Inflammatory macrophage treated with lipopolysaccharide for 4 hours (primary cell): ENCODE data around the gene CHRM3.
A peak's percentile ranks its signal among the peaks of the same experiment; 100 is the strongest.
"Not testable (repeated sequence)": the region's sequence is repeated elsewhere in the genome, so short reads cannot be mapped to it uniquely, and the experiment has no call there.

Experiments used
- DNase-seq: peaks from one replicate; pipeline ENCODE4 v3.0.0-alpha.2; 2020

Gene CHRM3

DNA sequence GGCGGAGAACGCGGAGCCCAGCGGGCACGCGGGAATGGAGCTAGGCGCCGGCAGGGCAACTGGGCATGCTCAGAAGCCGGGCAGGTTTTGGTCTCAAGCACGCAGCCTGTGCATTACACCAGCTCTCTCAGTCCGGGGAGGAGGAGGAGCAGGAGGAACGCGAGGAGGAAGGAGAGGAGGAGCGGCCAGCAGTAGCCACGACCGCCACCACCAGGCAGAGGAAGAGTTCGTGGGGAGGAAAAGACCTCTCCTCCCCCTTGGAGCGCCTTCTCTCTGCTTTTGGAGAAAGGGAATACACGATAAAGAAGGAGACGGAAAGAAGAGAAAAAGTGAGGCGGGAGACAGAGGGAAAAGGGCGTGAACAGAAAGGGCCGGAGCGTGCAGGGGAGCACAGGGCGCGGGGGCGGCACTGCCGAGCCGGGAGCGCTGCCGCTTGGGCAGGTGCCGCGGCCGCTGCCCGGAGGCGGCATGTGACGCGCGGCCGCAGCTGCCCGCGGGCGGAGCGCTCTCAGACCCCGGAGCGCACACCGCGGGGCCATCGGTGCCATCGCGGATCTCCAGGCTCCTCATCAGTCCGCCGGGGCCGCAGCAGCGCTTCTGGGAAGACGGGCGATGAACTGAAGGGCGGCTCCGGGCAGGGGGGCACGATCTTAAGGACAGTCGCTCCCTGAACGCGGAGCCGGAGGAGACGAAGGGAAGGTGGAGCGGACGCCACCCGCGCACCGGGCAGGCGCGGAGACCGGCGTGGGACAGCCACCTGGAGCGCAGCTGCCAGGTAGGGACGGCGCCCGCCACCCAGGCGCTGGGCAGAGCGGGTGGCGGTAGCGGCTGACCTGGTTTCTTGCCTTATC is at the start of gene CHRM3:
Gene CHRM3, plus strand, starts transcription at position 116 of the 851 bp plus-strand sequence. CDS start 520,884 bp downstream, outside the sequence.
- peak; percentile 48 for DNase-seq

DNA sequence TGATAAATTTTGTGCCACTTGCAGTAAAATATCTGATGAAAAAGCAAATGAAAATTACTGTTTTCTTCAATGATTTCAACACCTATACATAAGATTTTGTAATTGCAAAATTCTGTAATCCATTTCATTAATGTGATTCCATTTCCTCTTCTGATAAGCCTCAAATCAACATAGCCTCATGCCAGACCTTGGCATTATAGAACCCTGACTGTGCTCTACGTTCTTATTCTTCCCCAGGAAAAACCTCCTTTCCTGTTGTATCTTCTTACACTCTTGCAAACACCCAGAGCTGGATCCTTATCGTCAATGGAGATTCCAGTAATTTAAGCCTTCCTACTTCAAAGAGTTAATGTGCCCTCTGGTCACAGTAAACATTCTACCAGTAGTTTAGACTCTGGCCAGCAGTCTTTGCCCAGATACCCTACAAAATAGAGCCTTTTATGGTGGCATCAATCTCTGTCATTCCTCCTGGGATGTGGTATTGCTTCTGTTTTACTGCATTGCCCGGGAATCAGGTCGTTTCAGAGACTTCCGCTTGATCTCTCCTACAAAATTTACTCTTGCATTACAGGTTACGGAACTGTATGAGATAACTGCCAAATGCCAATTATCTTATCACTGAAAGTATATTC is 48.5 kb upstream of the CHRM3 start:
- no peak for DNase-seq

DNA sequence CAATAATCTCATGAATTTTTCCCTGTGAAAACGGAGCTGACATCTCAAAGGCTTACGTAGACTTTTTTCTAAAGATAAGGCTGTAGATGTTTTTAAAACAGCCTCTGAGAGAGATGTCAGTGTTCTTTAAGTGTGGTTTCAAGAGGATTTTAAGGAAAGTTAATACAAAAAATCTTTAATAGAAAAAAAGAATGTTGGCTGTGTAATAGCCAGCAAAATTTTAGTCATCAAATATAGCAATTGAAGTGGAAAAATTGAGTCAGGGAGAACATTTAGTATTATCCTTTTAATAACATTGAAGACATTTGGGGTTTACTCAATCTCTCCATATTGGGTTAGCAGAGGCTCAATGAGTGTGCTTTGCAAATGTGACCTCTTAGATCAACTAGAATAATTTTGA is 38.6 kb upstream of the CHRM3 start:
- no peak for DNase-seq

DNA sequence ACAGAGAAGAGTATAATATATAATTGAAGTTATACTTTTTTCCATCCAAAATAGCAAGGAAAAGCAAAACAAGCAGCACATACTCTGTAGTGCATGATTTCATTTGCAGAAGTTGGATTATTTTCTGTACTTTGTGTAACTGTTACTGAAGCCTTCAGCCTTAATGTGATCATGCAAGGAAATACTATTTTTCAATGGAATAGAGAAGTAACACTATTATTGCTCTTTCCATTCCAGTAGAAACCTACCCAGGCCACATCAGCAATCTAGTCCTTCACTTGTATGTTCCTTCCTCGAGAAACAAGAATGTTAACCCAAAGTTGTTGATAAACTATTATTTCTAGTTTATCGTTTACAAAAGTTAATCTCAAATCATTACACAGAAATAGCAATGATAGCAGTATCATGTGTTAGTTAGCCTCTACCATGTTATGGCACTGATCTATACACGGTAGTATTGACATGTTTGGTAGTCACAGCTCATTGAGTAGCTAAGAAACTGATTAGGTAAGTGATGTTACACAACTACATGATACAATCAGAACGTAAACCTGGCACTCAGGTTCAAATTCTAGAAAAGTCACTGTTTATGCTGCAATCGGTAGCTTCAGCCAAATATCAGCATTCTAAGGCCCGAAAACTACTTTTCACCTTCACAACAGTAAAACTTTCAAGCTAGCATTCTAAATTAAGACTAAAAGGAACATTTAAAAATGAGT is 37.6 kb upstream of the CHRM3 start:
- no peak for DNase-seq

DNA sequence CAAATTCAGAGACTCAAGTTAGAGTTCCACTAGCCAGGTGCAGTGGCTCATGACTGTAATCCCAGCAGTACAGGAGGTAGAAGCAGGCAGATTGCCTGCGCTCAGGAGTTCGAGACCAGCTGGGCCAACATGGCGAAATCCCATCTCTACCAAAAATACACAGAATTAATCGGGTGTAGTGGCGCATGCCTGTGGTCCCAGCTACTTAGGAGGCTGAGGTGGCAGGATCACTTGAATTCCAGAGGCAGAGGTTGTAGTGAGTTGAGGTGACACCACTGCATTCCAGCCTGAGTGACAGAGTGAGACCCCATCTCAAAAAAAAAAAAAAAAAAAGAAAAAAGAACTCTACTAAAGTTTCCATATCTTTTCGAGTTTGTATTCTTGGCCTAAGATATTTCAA is 36.7 kb upstream of the CHRM3 start:
- no peak for DNase-seq

DNA sequence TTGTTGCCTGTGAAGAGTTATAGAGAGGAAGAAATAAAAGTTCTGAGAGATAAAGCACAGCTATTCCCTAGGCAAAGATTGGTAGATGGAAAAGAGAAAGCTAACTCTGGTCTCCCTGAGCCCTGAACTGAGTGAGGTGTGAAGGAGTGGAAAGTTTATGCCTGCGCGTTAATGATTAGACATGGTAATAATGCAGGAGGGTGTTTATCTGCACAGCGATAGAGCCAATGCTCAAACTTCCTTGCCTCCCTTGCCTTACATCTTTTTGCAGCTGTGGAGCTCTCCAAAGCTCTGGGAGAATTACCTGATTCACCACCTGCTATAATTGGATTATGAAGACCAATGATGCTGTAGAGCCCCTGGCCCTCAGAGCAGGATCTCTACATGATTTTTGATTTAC is 32.8 kb upstream of the CHRM3 start:
- no peak for DNase-seq

DNA sequence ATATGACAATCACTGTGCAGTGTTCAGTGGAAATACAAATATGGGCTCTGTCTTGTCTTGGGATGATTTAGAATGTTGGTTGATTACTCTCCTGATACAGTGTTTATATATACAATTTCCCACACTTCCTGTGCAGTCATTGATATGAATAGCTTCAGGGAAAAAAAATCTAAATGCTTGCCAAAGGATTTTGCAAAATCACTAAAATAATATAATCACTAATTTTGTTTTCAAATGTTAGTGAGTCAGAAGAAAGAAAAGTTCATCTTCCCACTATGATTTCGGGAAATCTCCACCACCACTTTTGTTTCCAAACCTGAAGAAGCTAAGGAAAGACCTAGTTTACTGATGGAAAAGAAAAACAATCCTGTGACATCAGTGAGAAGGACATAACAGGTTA is 32.1 kb upstream of the CHRM3 start:
- DNase-seq = no peak

DNA sequence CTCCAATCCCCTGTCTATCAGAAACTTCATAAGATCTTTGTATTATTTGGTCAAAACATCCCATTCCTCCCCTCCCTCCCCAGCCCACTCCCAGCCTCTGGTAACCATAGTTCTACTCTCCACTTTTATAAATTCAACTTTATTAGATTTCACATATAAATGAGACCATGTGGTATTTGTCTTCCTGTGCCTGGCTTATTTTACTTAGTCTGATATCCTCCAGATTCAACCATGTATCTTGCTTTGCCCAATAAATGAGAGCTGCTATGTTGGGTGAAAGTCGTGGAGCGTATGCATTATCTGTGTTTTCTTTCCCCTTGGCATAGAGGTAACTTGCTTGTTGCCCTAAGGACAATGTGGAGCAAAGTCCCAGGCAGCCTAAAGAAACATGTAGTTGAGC is 28.5 kb upstream of the CHRM3 start:
- DNase-seq = no peak

DNA sequence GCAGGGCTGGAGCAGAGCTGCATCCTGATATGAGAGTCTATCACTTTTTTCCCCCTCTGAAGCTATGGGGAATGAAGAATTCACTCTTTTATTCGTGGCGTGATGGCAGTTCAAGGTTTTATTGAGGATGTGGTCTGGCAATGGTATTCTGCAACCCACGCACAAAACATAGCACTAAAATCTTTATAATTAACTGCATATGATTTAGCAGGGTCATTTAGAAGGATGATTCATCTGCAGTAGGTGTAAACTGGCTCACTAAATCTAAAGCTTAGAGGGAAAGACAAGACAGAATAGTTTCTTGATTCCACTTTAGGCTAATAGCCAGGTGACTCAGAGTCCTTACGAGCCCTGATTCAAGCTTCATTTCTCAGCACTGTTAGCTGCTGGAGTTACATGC is 25.0 kb upstream of the CHRM3 start:
- DNase-seq = no peak

DNA sequence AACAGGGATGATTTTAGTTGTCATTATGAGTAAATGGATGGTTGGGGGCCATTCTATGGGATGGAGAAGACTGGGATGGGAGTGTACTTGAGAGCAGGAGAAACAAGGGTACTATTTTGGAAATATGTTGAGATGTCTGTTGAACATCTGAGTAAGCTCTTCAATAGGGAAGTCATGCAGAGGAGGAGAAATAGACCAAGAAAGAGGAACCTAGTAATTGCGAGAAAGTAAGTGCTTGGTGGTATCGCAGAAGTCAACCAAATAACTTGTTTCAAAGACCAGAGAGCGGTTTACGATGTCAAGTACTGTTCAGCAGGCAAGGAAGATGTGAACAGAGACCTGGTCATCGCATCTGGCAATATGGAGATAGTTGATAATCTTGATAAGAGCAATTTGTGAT is 22.4 kb upstream of the CHRM3 start:
- DNase-seq = peak; percentile 49

DNA sequence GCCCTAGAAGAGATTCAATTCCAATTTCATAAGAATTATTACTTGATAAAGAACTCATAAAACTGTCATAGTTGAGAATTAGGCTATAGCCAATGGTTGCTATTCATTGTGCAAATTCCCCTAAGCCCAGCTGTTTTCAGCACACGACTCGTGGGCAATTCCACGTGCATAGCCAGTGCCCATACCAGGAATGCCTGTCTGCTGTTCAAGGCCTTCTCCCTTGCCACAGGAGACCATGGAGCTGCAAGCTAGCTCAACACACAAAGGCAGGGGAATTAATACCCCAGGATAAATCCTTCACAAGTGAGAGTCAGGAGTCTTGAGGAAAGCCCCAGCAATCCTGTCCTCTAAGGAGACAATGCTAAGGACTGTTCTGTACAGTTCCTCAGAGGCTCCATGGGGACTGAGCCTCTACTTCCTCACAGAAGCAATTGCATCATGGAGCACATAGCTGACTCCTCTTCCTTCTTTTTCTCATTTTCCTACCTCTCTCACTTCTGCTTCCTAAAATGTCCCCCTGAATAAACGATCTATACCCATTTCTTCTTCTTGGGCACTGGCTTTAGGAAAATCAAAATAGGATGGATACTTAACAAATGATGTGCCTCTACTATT is 19.1 kb upstream of the CHRM3 start:
- peak; percentile 55 for DNase-seq

DNA sequence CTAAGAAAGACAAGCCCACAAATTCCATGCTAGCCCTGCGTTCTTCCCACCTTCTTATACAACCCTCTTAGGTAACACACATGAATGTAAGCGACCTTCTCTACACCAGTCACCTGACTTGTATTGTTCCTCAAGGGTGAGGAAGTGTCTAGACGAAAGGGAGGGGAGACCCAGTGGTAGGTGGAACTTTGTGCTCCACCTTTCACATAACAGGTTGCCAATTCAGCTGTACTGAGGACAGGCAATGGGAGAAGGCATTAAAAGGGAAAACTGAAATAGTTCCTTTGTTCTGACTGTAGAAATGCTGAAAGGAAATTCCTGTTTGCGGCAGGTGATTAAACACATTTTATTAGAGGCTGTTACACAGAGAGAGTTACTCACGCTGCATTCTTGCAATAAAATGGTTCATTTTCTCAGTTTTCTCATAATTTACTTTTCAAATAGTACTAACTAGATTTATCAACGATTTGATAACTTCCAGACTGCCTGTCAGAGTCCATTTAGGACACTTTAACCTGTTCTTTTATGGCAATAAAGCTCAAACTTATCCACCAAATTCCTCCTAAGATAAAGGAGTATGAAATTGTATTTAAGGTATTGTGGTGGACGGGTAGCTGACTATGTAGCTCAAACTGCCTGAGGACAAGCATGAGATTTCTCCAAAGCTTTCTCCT is 17.8 kb upstream of the CHRM3 start:
- no peak for DNase-seq

DNA sequence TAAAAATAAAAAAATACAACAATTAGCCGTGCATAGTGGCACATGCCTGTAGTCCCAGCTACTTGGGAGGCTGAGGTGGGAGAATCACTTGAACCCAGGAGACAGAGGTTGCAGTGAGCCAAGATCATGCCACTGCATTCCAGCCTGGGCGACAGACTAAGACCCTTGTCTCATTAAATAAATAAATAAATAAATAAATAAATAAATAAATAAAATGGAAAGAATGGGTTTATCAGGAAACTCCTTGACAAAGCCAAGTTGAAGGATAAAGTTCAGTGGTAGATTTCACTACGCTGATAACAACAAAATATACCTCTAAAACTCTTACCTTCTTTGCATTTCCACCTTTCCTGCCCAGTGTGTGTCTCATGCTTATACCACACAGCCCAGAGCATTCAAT is 15.5 kb upstream of the CHRM3 start:
- not testable (repeated sequence) for DNase-seq

DNA sequence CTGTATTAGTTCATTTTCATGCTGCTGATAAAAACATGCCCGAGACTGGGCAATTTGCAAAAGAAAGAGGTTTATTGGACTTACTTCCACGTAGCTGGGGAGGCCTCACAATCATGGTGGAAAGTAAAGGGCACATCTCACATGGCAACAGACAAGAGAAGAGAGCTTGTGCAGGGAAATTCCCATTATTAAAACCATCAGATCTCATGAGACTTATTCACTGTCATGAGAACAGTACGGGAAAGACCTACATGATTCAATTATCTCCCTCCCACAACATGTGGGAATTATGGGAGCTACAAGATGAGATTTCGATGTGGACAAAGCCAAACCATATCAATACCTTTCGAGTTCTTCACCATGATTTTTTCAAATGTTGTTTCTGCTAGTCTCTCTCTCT is 3.7 kb upstream of the CHRM3 start:
- peak; percentile 39 for DNase-seq

DNA sequence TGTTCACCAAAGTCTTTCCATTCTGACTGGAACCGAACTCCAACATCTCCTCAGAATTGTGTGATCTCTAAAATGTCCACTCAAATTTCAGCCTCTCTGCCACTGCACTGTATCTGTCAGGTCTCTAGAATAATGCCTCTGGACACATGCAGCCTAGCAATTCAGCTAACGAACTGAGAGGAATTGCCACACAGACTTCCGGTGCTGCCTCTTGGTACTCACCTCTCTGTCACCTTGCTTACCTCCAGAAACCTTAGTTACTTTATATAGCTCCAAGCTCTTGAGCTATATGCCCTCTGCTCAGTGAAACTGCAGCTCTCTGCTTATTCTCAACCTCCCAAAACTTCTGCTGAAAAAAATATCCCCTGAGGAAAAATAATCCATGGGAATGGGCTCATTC is 2.7 kb upstream of the CHRM3 start:
- DNase-seq = no peak

DNA sequence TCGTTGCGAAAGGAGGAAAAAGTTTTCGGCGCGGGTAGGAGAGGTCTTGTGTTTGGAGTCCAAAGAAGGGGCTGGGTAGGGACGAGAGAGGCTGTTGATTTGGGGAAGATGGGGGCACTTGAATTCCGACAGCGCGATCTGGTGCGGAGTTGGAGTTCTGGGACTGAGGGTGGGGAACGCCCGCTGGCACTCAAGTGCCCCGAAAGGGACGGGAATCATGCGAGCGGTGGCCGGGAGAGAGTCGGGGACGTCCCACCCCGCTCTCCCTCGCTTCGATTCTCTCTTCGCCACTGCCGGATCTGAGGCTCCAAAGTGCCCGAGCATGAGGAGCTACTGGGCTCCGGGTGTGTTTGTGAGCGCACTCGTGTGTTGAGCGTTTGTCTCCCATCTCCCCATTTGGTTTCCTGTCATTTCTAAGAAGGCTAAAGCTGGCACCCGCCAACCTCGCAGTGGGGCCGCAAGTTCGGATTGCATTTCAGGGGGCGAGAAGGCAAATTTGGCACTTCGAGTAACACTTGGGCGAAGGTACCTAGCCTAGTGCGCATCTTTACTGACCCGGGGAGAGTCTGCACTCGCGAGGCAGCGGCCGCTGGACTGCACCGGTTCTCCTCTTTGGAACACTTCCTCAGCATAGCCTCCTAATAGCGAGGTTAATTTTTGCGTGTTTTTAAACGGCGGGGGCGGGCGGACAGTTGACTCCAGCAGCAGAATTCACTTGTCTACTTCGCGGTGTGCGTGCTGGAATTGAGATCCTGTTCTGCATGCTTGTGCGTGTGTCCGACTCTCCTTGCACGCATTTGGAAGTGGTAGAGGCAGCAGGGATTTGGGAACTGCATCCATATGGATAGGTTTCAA is 1.2 kb downstream of the CHRM3 start:
- DNase-seq = no peak

DNA sequence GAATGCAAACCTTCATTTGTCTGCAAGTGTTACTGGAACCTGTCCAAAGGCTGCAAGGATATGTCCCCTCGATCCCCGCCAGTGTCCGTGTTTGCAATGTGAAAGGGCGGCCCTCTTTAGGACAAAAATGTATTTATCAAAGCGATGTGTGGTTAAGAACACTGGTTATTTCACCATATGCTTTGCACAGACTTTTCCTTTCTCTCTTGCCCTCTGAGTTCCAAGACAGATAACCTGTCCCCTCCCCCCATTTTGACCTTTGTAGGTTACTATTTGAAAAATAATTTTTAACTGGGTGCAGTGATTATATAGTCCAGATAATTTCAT is 1.8 kb downstream of the CHRM3 start:
- no peak for DNase-seq

DNA sequence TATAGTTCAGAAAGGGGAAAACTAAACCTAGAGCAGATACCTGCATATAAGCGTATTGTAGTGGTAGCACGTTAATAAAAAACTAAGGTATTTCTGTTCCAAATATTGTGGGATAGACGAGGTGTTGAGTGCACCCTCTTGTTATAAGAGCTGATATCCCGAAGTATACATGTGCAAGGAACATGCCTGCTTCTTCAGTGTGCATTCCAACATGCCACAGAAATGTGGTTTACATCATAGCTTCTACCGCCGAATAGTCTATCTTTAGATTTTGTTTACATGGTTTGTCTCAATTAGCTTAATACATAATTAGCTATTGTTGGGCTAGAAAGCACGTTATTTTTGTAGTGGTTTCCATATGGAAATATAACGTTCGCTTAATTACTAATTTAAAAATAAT is 2.2 kb downstream of the CHRM3 start:
- no peak for DNase-seq

DNA sequence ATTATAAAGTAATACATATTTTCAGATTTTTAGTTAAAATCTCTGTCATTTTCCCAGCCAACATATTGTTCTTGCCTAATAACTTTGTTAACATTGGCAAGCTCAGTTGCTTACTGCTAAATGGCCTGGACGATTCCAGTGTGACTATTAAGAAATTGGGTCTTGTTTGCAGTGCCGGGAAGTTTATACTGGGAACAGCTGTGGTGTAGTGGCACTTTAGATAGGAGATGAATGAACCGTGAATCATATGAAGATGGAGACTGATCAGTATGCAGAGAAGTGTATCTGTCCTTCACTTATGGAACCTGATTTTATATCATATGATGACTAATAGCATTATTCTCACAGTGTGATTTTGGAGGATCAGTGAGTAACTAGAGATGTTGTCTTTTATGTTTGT is 3.3 kb downstream of the CHRM3 start:
- no peak for DNase-seq

DNA sequence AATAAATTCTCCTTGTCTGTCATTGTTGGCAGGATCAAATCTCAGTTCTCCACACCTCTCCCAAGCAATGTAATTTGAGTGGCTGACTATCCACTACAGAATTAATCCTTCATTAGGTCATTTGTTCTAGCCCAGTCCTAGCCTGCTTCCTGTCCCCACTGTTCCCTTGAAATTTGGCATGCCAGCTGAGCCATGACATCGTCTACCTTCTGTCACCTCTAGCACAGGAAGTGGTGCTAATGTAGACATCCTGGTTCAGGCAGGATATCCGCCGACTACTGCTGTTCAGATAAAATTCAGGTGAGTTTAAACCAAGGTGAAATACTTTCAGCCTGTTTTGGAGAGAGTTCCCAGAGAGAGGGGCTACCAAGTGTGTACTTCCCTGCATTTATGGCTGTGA is 5.9 kb downstream of the CHRM3 start:
- DNase-seq = no peak

DNA sequence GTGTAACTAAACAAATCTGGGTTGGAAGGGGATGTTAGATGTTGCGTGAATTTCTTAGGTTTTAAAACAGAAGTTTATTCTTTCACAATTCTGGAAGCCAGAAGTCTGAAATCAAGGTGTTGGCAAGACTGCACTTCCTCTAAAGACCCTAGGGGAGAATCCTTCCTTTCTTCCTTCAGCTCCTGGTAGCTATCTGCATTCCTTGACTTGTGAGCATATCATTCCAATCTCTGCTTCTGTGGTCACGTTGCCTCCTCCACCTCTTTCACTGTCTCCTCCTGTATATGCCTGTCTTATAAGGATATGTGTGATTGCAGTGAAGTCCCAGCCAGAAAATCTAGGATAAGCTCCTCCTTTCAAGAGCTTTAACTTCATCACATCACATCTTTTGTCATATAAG is 7.7 kb downstream of the CHRM3 start:
- DNase-seq = no peak

DNA sequence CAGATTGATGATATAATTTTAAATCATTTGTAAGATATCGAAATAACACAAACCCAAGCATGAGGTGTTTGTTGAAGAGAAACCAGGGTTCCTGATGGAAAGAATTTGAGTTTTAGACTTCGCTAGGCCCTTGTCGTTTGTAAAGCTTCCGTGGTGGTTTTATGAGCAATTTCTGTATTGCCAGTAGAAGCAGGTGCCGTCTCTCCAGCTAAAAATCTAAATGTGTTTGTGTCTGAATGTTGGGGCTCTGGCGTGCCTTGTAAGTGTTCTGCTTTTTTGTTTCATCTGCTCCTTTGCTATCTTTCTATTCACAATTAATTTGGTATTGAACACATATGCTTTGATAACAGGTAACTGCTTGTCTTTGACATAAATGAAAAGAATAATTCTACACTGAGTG is 27.5 kb downstream of the CHRM3 start:
- no peak for DNase-seq
